Activated naive CD4-positive, alpha-beta T cell treated with anti-CD3 and anti-CD28 coated beads, Interleukin-2, amount 10 ng/mL, durations not matched to agents 7 days and 5 days (primary cell): ENCODE data around the gene DDIT3.
A peak's percentile ranks its signal among the peaks of the same experiment; 100 is the strongest.
"Not testable (repeated sequence)": the region's sequence is repeated elsewhere in the genome, so short reads cannot be mapped to it uniquely, and the experiment has no call there.

Experiments used
- CTCF ChIA-PET: fragments of 350-600 bp; sonication (Branson Sonifier 250); formaldehyde crosslinking; loops from one replicate; lab custom pipeline; 2021; ENCODE audit warnings: antibody characterized with exemption; lab: Charles Lee
- DNase-seq: peaks from one replicate; pipeline ENCODE4 v3.0.0-alpha.2; 2020
- H3K27ac Mint-ChIP-seq: one replicate; pipeline ENCODE4 v1.8.0; 2021; ENCODE audit warnings: mild to moderate bottlenecking, moderate library complexity, mixed read lengths
- H3K27me3 Mint-ChIP-seq: one replicate; pipeline ENCODE4 v1.8.0; 2021; ENCODE audit warnings: mild to moderate bottlenecking, mixed read lengths
- H3K36me3 Mint-ChIP-seq: one replicate; pipeline ENCODE4 v1.8.0; 2021; ENCODE audit warnings: mixed read lengths
- H3K4me1 Mint-ChIP-seq: one replicate; pipeline ENCODE4 v1.8.0; 2021; ENCODE audit warnings: mixed read lengths
- H3K4me3 Mint-ChIP-seq: one replicate; pipeline ENCODE4 v1.8.0; 2021; ENCODE audit warnings: mild to moderate bottlenecking, moderate library complexity, mixed read lengths
- H3K9me3 Mint-ChIP-seq: one replicate; pipeline ENCODE4 v1.8.0; 2021; ENCODE audit warnings: mixed read lengths

DDIT3 gene

DNA sequence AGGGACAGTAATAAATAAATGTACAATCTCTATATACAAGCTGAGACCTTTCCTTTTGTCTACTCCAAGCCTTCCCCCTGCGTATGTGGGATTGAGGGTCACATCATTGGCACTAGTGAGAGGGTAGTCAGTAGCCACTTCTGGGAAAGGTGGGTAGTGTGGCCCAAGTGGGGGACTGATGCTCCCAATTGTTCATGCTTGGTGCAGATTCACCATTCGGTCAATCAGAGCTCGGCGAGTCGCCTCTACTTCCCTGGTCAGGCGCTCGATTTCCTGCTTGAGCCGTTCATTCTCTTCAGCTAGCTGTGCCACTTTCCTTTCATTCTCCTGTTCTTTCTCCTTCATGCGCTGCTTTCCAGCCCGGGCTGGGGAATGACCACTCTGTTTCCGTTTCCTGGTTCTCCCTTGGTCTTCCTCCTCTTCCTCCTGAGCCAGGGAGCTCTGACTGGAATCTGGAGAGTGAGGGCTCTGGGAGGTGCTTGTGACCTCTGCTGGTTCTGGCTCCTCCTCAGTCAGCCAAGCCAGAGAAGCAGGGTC is 3.6 kb downstream of the DDIT3 start:
- H3K4me3 Mint-ChIP-seq: no peak overlapping the region

GRCh38 chr12:57515934-57516541 is 4.3 kb downstream of the DDIT3 start:
- Mint-ChIP-seq H3K4me1 (peaks cover 30% of the 10 kb centered on the region), H3K27ac (peak overlapping the region; percentile 40), H3K4me3 (no peak overlapping the region), H3K9me3 (no peaks in the 10 kb centered on the region), H3K36me3 (peaks cover 79% of the 10 kb centered on the region), H3K27me3 (no peaks in the 10 kb centered on the region)
- no peak for DNase-seq
- CTCF ChIA-PET: interaction anchor here (0.6 to 1.2 kb wide), 4 partner anchors 16 to 42 kb away, joined by 3 to 4 read pairs (median 4); no protein-coding TSS in a partner anchor

More for the DNA sequence above, 3.6 kb downstream of the DDIT3 start:
- Mint-ChIP-seq H3K4me1 (peaks cover 36% of the 10 kb centered on the region), H3K27ac (peak overlapping the region; percentile 55), H3K27me3 (no peaks in the 10 kb centered on the region), H3K36me3 (peaks cover 74% of the 10 kb centered on the region), H3K9me3 (no peaks in the 10 kb centered on the region)
- DNase-seq: no peak
- CTCF ChIA-PET: interaction anchor here (0.6 to 1.7 kb wide), 4 partner anchors 16 to 40 kb away, joined by 3 to 4 read pairs (median 4); no protein-coding TSS in a partner anchor

- Mint-ChIP-seq H3K27ac (no peak overlapping the region), H3K27me3 (no peaks in the 10 kb centered on the region), H3K9me3 (no peaks in the 10 kb centered on the region), H3K36me3 (peaks cover 79% of the 10 kb centered on the region), H3K4me1 (peaks cover 26% of the 10 kb centered on the region), H3K4me3 (no peak overlapping the region)
- CTCF ChIA-PET: interaction anchor here (1.1 kb wide), 1 partner anchor 41 kb away, joined by 3 read pairs; no protein-coding TSS in a partner anchor
- DNase-seq: no peak
Measured at GRCh38 chr12:57515408-57515933, 4.8 kb downstream of the DDIT3 start.

DNA sequence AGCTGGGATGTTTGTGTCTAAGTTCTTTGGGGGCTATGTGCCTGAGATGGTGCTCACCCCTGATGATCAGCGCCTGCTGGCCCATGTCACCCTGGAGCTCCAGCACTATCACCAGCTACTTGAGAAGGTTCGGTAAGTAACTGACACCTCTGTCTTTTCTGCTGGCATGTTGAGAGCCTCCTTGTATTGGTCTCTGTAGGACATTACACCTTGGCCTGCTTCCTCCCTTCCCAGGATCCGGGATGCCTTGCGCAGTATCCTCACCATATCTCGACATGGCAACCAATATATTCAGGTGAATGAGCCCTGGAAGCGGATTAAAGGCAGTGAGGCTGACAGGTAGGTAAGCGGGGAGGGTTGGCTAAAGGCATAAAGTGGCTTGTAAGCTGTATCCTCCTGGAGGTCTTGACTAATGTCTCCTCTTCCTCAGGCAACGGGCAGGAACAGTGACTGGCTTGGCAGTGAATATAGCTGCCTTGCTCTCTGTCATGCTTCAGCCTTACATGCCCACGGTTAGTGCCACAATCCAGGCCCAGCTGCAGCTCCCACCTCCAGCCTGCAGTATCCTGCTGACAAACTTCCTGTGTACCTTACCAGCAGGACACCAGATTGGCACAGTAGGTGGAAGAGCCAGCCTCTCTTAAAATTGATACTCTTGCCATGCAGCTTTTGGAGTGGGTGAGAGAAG is 5.5 kb downstream of the DDIT3 start:
- Mint-ChIP-seq H3K27ac (no peak overlapping the region), H3K36me3 (peaks cover 76% of the 10 kb centered on the region), H3K27me3 (no peaks in the 10 kb centered on the region), H3K9me3 (no peaks in the 10 kb centered on the region), H3K4me1 (peaks cover 26% of the 10 kb centered on the region), H3K4me3 (no peak overlapping the region)
- CTCF ChIA-PET: interaction anchor here (1.0 to 1.1 kb wide), 3 partner anchors 38 to 56 kb away, joined by 3 to 4 read pairs (median 4); no protein-coding TSS in a partner anchor
- DNase-seq: no peak

DNA sequence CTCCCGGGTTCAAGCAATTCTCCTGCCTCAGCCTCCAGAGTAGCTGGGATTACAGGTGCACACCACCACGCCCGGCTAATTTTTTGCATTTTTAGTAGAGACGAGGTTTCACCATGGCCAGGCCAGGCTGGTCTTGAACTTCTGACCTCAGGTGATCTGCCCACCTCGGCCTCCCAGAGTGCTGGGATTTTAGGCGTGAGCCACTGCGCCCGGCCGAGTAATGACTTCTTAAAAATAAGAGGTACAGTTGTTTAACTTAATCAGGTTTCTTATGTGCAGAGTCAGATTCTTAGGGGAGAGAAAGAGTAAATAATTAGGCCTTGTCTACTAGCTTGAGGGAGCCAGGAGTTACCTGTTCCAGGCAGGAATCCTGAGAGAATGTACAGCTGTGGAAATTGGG is 6.1 kb downstream of the DDIT3 start:
- H3K27ac Mint-ChIP-seq, H3K27me3 Mint-ChIP-seq, H3K4me3 Mint-ChIP-seq, H3K9me3 Mint-ChIP-seq, DNase-seq: not testable (repeated sequence)
- Mint-ChIP-seq H3K4me1 (peaks cover 23% of the 10 kb centered on the region), H3K36me3 (peaks cover 77% of the 10 kb centered on the region)
- CTCF ChIA-PET: interaction anchor here (1.0 kb wide), 2 partner anchors 38 to 55 kb away, joined by 4 read pairs; no protein-coding TSS in a partner anchor

DNA sequence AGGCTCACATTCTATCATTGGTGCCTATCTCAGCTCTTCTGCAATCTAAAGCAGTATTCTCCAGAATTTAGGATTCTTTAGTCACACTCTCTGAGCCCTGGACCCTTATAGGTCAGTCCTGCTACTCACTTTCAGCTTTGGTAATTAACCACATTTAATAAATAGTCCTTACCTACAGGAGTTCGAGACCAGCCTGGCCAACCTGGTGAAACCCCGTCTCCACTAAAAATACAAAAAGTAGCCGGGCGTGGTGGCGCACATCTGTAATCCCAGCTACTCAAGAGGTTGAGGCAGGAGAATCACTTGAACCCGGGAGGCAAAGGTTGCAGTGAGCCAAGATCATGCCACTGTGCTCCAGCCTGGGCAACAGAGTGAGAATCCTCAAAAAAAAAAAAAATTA is 6.6 kb downstream of the DDIT3 start:
- H3K27ac Mint-ChIP-seq, H3K9me3 Mint-ChIP-seq, DNase-seq, CTCF ChIA-PET, H3K27me3 Mint-ChIP-seq, H3K4me3 Mint-ChIP-seq: not testable (repeated sequence)
- peaks cover 76% of the 10 kb centered on the region for H3K36me3 Mint-ChIP-seq
- H3K4me1 Mint-ChIP-seq: peaks cover 18% of the 10 kb centered on the region

DNA sequence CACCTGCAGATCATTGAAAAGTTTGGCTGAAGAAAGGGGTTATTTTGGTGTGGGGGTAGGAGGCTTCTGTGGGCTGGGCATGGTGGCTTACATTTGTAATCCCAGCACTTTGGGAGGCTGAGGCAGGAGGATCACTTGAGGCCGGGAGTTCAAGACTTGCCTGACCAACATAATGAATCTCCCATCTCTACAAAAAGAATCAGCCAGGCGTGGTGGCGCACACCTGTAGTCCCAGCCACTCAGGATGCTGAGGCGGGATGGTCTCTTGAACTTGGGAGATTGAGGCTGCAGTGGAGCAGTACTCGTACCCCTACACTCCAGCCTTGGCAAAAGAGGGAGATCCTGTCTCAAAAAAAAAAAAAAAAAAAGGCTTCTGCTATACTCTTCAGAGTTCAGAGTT is 7.0 kb downstream of the DDIT3 start:
- Mint-ChIP-seq H3K27me3 (no peaks in the 10 kb centered on the region), H3K9me3 (no peaks in the 10 kb centered on the region), H3K36me3 (peaks cover 77% of the 10 kb centered on the region), H3K4me3 (no peak overlapping the region), H3K27ac (no peak overlapping the region), H3K4me1 (peaks cover 15% of the 10 kb centered on the region)
- DNase-seq: no peak
- CTCF ChIA-PET: no interaction called here

- Mint-ChIP-seq H3K9me3 (no peaks in the 10 kb centered on the region), H3K36me3 (peaks cover 71% of the 10 kb centered on the region), H3K4me3 (no peak overlapping the region), H3K27me3 (no peaks in the 10 kb centered on the region), H3K4me1 (peaks cover 9% of the 10 kb centered on the region), H3K27ac (no peak overlapping the region)
- no peak for DNase-seq
- CTCF ChIA-PET: no interaction called here
Measured at GRCh38 chr12:57512665-57513064, 7.6 kb downstream of the DDIT3 start.

DNA sequence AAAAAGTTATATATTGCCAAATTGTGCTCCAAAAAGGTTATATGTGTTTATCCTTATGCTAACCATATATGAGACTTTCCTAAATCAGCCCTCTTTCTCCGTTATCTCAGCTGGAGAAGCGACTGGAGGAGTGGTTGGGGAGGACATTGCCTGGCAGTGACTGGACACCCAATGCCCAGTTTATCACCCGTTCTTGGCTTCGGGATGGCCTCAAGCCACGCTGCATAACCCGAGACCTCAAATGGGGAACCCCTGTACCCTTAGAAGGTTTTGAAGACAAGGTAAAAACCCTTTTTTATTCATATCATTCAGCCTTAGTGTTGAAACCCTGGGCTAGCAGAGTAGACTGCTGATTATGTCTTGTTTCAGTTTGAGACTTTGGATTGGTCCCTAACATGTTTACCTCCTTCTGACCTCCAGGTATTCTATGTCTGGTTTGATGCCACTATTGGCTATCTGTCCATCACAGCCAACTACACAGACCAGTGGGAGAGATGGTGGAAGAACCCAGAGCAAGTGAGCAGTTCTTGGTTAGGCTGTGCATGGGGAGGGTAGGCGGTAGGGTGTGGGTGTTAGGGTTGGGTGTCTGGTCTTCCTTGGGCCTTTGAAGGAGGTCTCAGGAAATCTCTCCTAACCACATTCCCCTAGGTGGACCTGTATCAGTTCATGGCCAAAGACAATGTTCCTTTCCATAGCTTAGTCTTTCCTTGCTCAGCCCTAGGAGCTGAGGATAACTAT is 8.6 kb downstream of the DDIT3 start:
- Mint-ChIP-seq H3K36me3 (peaks cover 62% of the 10 kb centered on the region), H3K4me1 (peaks cover 2% of the 10 kb centered on the region), H3K27me3 (no peaks in the 10 kb centered on the region), H3K9me3 (no peaks in the 10 kb centered on the region), H3K4me3 (no peak overlapping the region), H3K27ac (no peak overlapping the region)
- CTCF ChIA-PET: no interaction called here
- DNase-seq: no peak

GRCh38 chr12:57511161-57511560 is 9.2 kb downstream of the DDIT3 start:
- Mint-ChIP-seq H3K9me3 (no peaks in the 10 kb centered on the region), H3K4me1 (peaks cover 2% of the 10 kb centered on the region), H3K4me3 (no peak overlapping the region), H3K36me3 (peaks cover 60% of the 10 kb centered on the region), H3K27me3 (no peaks in the 10 kb centered on the region), H3K27ac (no peak overlapping the region)
- CTCF ChIA-PET: no interaction called here
- no peak for DNase-seq

- H3K36me3 Mint-ChIP-seq: peaks cover 53% of the 10 kb centered on the region
- H3K27ac Mint-ChIP-seq, H3K4me1 Mint-ChIP-seq, H3K27me3 Mint-ChIP-seq, DNase-seq, H3K9me3 Mint-ChIP-seq, H3K4me3 Mint-ChIP-seq, CTCF ChIA-PET: not testable (repeated sequence)
Measured at GRCh38 chr12:57507796-57508195, 12.5 kb downstream of the DDIT3 start.

GRCh38 chr12:57506541-57506940 is 13.8 kb downstream of the DDIT3 start:
- H3K4me1 Mint-ChIP-seq, H3K27ac Mint-ChIP-seq, CTCF ChIA-PET, H3K4me3 Mint-ChIP-seq, H3K9me3 Mint-ChIP-seq, H3K27me3 Mint-ChIP-seq, DNase-seq: not testable (repeated sequence)
- peaks cover 47% of the 10 kb centered on the region for H3K36me3 Mint-ChIP-seq

DNA sequence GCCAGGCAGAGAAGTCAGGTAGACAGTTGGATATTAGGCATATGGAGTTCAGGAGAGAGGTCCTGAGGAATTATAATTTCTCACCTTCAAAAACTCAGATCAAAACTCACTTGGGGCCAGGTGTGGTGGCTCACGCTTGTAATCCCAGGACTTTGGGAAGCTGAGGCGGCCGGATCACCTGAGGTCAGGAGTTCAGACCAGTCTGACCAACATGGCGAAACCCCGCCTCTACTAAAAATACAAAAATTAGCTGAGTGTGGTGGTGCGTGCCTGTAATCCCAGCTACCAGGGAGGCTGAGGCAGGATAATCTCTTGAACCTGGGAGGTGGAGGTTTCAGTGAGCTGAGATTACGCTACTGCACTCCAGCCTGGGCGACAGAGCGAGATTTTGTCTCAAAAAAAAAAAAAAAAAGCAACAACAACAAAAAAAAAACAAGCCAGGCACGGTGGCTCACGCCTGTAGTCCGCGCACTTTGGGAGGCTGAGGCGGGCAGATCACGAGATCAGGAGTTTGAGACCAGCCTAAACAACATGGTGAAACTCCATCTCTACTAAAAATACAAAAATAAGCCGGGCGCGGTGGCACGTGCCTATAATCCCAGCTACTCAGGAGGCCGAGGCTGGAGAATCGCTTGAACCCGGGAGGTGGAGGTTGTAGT is 17.9 kb downstream of the DDIT3 start:
- H3K27me3 Mint-ChIP-seq, H3K4me3 Mint-ChIP-seq, H3K4me1 Mint-ChIP-seq, DNase-seq, H3K27ac Mint-ChIP-seq, H3K9me3 Mint-ChIP-seq: not testable (repeated sequence)
- CTCF ChIA-PET: interaction anchor here (1.4 kb wide), 1 partner anchor 26 kb away, joined by 3 read pairs; no protein-coding TSS in a partner anchor
- peaks cover 59% of the 10 kb centered on the region for H3K36me3 Mint-ChIP-seq
